Activated CD4-positive, alpha-beta T cell treated with anti-CD3 and anti-CD28 coated beads, Interleukin-2, amount 50 U/mL, for 48 hours (primary cell): ENCODE results near the gene NCL.
"Not testable (repeated sequence)": the region's sequence is repeated elsewhere in the genome, so short reads cannot be mapped to it uniquely, and the experiment has no call there.

ENCODE experiments used
- DNase-seq, 2 experiments: peaks; one replicate each; pipeline ENCODE4 v3.0.0-alpha.2; 2020

NCL gene

GRCh38 chr2:231467016-231467545 lies 2.8 kb upstream of the NCL start:
- no peak for DNase-seq

GRCh38 chr2:231464576-231465540 lies 574 bp upstream of the NCL start:
- peak; percentile 98 to 99 for DNase-seq

GRCh38 chr2:231462729-231463465 lies 1.4 kb downstream of the NCL start:
- no peak for DNase-seq

GRCh38 chr2:231461516-231461971 lies 2.7 kb downstream of the NCL start:
- DNase-seq, result no peak

GRCh38 chr2:231460841-231461240 lies 3.4 kb downstream of the NCL start:
- DNase-seq, result not testable (repeated sequence)

GRCh38 chr2:231460073-231460835 lies 4.0 kb downstream of the NCL start:
- no peak for DNase-seq

GRCh38 chr2:231458368-231458767 lies 5.9 kb downstream of the NCL start:
- no peak for DNase-seq

GRCh38 chr2:231457101-231457500 lies 7.2 kb downstream of the NCL start:
- DNase-seq, result no peak

- no peak for DNase-seq
These were observed 7.8 kb downstream of the NCL start for GRCh38 chr2:231456295-231457004.

- DNase-seq, result no peak
These were observed 8.4 kb downstream of the NCL start for GRCh38 chr2:231455890-231456289.

GRCh38 chr2:231455222-231455621 lies 9.1 kb downstream of the NCL start:
- no peak for DNase-seq

GRCh38 chr2:231454361-231454791 lies 9.9 kb downstream of the NCL start:
- no peak for DNase-seq

GRCh38 chr2:231452799-231453508 lies 11.3 kb downstream of the NCL start:
- DNase-seq, result peak in 1 of 2 experiments; percentile 32

- DNase-seq, result no peak
These were observed 13.7 kb downstream of the NCL start for GRCh38 chr2:231450548-231450989.

GRCh38 chr2:231449503-231450054 lies 14.7 kb downstream of the NCL start:
- DNase-seq, result no peak

- no peak for DNase-seq
These were observed 27.3 kb downstream of the NCL start for GRCh38 chr2:231436957-231437356.

GRCh38 chr2:231433990-231434389 lies 30.3 kb downstream of the NCL start:
- DNase-seq, result no peak

GRCh38 chr2:231431606-231432005 lies 32.7 kb downstream of the NCL start:
- DNase-seq, result no peak

- DNase-seq, result not testable (repeated sequence)
These were observed 33.8 kb downstream of the NCL start for GRCh38 chr2:231430437-231430836.

GRCh38 chr2:231429901-231430300 lies 34.4 kb downstream of the NCL start:
- no peak for DNase-seq

- DNase-seq, result no peak
These were observed 35.1 kb downstream of the NCL start for GRCh38 chr2:231429152-231429551.
